Measurements from ENCODE around the gene FTMT.
"Not testable (repeated sequence)": the region's sequence is repeated elsewhere in the genome, so short reads cannot be mapped to it uniquely, and the experiment has no call there.

The FTMT gene

DNA sequence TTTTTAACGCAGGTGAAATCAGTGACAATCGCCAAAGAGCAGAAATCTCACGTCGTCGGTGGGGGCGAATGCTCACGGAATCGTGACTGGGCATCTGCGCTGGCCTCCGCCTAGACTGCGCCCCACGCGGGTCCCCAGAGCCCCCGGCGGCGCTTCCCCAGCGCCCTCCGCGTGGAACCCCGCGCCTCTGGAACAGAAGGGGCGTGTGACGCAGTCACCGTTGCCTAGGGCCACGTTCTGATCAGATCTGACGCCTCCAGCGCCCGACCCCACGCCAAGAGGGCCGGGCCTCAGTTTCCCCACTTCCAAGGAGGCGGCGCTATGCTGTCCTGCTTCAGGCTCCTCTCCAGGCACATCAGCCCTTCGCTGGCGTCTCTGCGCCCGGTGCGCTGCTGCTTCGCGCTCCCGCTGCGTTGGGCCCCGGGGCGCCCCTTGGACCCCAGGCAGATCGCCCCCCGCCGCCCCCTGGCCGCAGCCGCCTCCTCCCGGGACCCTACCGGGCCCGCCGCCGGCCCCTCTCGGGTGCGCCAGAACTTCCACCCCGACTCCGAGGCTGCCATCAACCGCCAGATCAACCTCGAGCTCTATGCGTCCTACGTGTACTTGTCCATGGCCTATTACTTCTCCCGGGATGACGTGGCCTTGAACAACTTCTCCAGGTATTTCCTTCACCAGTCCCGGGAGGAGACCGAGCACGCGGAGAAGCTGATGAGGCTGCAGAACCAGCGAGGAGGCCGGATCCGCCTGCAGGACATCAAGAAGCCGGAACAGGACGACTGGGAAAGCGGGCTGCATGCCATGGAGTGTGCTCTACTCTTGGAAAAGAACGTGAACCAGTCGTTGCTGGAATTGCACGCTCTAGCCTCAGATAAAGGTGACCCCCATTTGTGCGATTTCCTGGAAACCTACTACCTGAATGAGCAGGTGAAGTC, at the start of gene FTMT:
TSS of gene FTMT (plus strand) at position 240 of the 932 bp plus-strand sequence. CDS start at position 322, 82 bp downstream.
- Mint-ChIP-seq H3K4me3 (no peak within 1 kb of the TSS), H3K27me3 (ENCODE audit: low read depth) (no peaks in the 10 kb centered on the region), H3K27ac (no peak within 1 kb of the TSS), H3K4me1 (ENCODE audit: low read depth) (no peaks in the 10 kb centered on the region), H3K36me3 (ENCODE audit: low read depth) (no peaks in the 10 kb centered on the region), H3K9me3 (no peaks in the 10 kb centered on the region)

DNA sequence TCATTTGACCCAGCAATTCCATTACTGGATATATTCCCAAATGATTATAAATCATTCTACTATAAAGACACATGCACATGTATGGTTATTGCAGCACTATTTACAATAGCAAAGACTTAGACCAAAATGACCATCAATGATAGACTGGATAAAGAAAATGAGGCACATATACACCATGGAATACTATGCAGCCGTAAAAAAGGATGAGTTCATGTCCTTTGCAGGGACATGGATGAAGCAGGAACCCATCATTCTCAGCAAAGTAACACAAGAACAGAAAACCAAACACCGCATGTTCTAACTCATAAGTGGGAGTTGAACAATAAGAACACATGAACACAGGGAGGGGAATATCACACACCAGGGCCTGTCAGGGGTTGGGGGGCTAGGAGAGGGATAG, 46.4 kb upstream of the FTMT start:
- H3K36me3 Mint-ChIP-seq (ENCODE audit: low read depth); H3K27ac Mint-ChIP-seq; H3K27me3 Mint-ChIP-seq (ENCODE audit: low read depth); H3K9me3 Mint-ChIP-seq; H3K4me1 Mint-ChIP-seq (ENCODE audit: low read depth); H3K4me3 Mint-ChIP-seq: not testable (repeated sequence)

DNA sequence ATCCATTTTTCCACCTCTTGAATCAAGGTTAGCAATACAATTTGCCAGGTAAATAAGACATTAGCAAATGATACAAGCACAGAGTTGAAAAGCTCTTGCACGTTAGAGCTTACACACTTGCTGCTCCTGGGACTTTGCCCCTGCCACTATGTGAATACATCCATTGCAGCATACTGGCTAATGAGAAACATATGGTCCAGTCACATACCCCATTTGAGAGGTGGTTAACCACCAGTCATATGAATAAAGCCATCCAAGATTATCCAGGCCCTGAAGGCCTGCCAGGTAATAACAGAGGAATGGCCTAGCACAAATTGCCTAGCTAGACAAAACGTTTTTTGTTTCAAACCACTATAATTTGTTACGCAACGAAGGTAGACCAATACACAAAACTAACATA, 45.8 kb upstream of the FTMT start:
- no peak overlapping the region for H3K4me3 Mint-ChIP-seq
- no peak overlapping the region for H3K27ac Mint-ChIP-seq
- no peaks in the 10 kb centered on the region for H3K4me1 Mint-ChIP-seq (ENCODE audit: low read depth)
- no peaks in the 10 kb centered on the region for H3K27me3 Mint-ChIP-seq (ENCODE audit: low read depth)
- H3K9me3 Mint-ChIP-seq = no peaks in the 10 kb centered on the region
- H3K36me3 Mint-ChIP-seq (ENCODE audit: low read depth) = no peaks in the 10 kb centered on the region

DNA sequence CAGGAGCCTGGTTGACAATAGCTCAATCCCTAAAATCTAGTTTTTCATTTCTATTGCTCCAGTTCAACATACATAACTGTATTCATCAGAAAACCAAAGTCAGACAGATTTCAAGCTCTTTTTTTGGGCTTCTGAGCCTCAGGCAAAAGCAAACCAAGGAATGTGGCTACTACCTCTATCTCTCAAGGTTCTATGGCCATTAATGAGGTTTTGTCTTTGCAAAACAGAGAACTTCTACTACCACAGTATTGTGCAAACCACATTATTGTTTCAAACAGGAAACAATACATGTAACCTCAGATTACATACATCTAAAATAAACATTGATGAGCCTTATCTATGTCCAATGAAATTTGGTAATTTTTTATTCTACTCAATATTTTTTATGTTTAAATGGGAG, 35.5 kb upstream of the FTMT start:
- Mint-ChIP-seq H3K4me3 (no peak overlapping the region), H3K4me1 (ENCODE audit: low read depth) (no peaks in the 10 kb centered on the region)

DNA sequence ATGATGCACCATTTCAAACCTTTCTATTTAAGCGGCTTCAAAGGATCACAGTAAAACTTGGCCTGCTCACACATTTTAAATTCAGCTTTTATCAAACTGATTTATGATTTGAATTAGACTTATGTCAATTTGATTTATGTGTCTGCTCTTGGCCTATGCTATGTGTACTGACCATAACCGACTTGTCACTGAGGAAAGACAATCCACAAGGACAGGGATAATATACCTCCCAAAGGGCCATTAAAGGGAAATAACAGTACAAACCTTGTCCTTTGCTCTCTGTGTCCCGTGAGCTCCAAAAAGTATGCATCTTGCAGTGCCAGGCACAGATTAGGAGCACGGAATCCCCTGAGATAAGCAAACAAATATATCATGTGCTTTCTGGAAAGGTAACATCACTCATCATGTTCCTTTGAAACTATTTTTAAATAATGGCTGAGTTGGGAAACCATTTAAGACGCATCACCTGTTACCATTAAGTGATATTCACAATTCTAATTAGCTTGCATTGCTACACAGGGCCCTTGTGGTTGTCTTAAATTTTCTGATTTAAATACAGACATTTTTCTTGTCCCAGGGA, 31.9 kb upstream of the FTMT start:
- Mint-ChIP-seq H3K9me3 (no peaks in the 10 kb centered on the region), H3K27me3 (ENCODE audit: low read depth) (no peaks in the 10 kb centered on the region), H3K4me3 (no peak overlapping the region), H3K4me1 (ENCODE audit: low read depth) (no peaks in the 10 kb centered on the region), H3K27ac (no peak overlapping the region), H3K36me3 (ENCODE audit: low read depth) (no peaks in the 10 kb centered on the region)

More for the DNA sequence above, 35.5 kb upstream of the FTMT start:
- H3K9me3 Mint-ChIP-seq = peaks cover 4% of the 10 kb centered on the region
- no peaks in the 10 kb centered on the region for H3K36me3 Mint-ChIP-seq (ENCODE audit: low read depth)
- no peaks in the 10 kb centered on the region for H3K27me3 Mint-ChIP-seq (ENCODE audit: low read depth)
- no peak overlapping the region for H3K27ac Mint-ChIP-seq

DNA sequence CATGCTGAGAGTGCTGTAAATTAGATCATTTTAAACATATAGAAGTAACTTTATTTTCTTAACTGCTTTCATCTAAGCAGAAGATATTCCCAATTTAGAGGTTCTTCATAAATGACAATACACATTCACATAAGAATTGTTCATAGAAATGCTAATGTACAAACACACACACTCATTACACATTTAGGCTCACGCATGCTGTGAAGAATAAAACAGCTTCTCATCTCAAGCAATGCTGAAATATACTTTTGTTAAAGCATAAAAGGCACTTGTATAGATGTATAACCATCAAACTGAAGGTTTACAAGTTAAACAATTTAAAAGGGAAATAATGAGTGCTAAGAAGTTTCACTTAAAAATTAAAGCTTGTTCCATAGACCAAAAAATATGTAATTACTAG, 18.1 kb upstream of the FTMT start:
- H3K4me3 Mint-ChIP-seq = no peak overlapping the region
- peaks cover 5% of the 10 kb centered on the region for H3K9me3 Mint-ChIP-seq
- H3K4me1 Mint-ChIP-seq (ENCODE audit: low read depth) = no peaks in the 10 kb centered on the region
- no peaks in the 10 kb centered on the region for H3K27me3 Mint-ChIP-seq (ENCODE audit: low read depth)
- H3K27ac Mint-ChIP-seq = no peak overlapping the region
- H3K36me3 Mint-ChIP-seq (ENCODE audit: low read depth) = no peaks in the 10 kb centered on the region

DNA sequence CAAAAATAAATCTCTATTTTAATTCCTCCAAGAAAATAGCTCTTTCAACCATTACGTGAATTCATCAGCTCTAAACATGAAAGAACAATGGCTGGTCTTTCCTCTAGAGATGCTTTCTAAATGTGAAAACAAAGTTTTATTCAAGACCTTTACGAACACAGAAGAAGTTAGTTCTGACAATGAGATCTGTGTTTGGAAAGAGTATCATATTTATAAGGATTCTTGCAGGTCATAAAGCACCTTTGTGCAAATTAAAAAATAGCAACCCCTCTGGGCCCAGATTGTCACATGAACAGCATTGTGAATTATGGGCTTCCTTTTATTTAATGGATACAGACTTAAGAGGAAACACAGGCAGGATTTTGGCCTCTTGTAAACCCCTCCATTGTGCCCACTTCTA, 17.7 kb upstream of the FTMT start:
- peaks cover 5% of the 10 kb centered on the region for H3K9me3 Mint-ChIP-seq
- H3K36me3 Mint-ChIP-seq (ENCODE audit: low read depth) = no peaks in the 10 kb centered on the region
- H3K27ac Mint-ChIP-seq = no peak overlapping the region
- H3K27me3 Mint-ChIP-seq (ENCODE audit: low read depth) = no peaks in the 10 kb centered on the region
- no peaks in the 10 kb centered on the region for H3K4me1 Mint-ChIP-seq (ENCODE audit: low read depth)
- H3K4me3 Mint-ChIP-seq = no peak overlapping the region

DNA sequence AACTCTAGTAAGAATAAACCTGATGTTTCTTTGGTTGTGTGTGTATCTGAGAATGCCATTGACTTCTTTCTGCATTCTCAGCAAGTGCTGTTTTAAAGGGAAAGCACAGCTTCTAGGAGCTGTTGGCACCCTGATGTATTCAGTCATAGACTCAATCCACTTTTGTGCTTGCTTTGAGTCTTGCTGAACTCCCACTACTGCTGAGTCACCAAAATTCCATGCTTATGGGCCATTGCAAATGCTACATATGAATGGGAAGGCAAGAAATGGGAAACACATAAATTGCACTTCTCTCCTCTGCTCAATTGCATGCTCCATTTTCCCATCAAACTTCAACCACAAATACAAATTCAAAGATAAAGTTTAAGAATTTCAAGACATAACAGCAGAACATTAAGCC, 9.8 kb upstream of the FTMT start:
- Mint-ChIP-seq H3K27me3 (ENCODE audit: low read depth) (no peaks in the 10 kb centered on the region), H3K36me3 (ENCODE audit: low read depth) (no peaks in the 10 kb centered on the region), H3K4me3 (no peak overlapping the region), H3K4me1 (ENCODE audit: low read depth) (no peaks in the 10 kb centered on the region), H3K27ac (no peak overlapping the region), H3K9me3 (no peaks in the 10 kb centered on the region)

DNA sequence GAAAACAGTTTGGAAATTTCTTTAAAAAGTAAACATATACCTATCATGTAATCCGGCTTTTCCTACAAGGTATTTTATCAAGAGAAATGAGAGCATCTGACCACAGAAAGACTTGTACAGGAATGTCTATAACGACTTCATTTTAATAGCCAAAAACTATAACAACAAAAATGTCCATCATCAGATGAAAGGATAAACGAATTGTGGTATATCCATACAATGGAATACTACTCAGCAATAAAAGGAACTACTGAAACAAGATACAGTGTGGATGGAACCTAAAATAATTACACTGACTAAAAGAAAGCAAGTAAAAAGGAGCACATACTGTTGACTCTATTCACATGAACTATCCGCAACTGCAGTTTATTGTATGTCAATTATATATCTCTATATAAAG, 1.4 kb upstream of the FTMT start:
- H3K4me1 Mint-ChIP-seq (ENCODE audit: low read depth) = no peaks in the 10 kb centered on the region
- no peaks in the 10 kb centered on the region for H3K27me3 Mint-ChIP-seq (ENCODE audit: low read depth)
- no peak overlapping the region for H3K27ac Mint-ChIP-seq
- no peak overlapping the region for H3K4me3 Mint-ChIP-seq
- H3K9me3 Mint-ChIP-seq = no peaks in the 10 kb centered on the region
- H3K36me3 Mint-ChIP-seq (ENCODE audit: low read depth) = no peaks in the 10 kb centered on the region

DNA sequence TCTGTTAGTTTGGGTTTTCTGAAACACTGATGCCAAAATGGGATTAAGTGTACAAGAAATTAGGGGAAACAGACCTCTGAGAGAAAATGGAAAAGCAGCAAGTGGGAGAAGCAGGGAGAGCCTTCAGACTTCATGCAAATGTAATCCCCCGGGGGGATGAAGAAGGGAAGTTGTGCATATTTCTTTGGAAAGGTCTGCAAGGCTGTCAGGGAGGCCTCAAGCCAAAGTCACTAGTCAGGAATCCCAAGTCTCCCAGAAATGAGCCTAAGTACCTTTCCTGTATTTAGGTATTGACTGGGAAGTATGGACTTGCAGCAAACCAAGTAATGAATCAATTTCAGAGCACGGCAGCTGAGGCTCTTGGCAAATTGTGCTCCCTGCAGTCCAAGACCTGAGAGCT, 2.2 kb downstream of the FTMT start:
- no peaks in the 10 kb centered on the region for H3K27me3 Mint-ChIP-seq (ENCODE audit: low read depth)
- no peaks in the 10 kb centered on the region for H3K36me3 Mint-ChIP-seq (ENCODE audit: low read depth)
- H3K27ac Mint-ChIP-seq = no peak overlapping the region
- no peaks in the 10 kb centered on the region for H3K9me3 Mint-ChIP-seq
- H3K4me1 Mint-ChIP-seq (ENCODE audit: low read depth) = no peaks in the 10 kb centered on the region
- H3K4me3 Mint-ChIP-seq = no peak overlapping the region

DNA sequence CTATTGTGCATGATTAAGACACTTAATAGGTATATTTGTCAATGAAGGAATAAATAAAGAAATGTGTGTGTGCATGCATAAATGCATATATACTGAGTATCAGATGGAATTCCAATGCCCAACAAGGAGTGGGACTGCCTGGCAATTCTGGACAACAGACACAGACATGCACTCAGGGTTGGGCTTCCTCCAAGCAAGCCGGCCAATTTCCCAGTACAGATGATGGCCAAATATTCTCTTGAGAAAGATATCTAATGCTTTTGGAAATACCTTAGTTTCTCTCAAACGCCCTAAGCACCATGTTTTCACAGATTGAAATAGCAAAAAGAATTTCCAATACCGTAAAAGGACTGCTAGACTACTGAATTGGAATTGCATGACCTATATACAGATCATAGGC, 11.1 kb downstream of the FTMT start:
- Mint-ChIP-seq H3K4me1 (ENCODE audit: low read depth) (no peaks in the 10 kb centered on the region), H3K27ac (no peak overlapping the region), H3K9me3 (no peaks in the 10 kb centered on the region), H3K4me3 (no peak overlapping the region), H3K36me3 (ENCODE audit: low read depth) (no peaks in the 10 kb centered on the region), H3K27me3 (ENCODE audit: low read depth) (no peaks in the 10 kb centered on the region)

DNA sequence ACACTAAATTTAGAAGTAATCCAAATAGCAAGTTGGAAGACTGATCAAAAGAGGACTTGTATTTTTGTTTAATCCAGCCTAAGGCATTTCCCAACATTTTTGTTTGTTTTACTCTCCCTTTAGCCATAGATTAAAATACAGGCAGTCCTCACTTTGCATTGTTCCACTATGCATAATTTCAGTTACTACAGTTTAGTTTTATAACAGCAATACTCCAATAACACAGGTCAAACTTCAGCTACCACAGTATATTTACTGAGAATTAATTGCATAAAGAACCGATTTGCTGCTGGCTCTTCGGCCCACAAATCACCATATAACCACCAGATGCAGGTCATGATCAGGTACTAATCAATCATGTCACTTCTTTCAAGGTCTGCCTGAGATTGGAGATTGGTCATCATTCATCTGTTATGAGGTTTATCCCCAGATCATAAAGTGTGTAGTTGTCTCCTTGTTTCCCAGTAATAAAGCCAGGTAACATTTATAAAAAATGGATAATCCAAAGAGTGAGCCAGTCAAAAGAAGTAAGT, 12.1 kb downstream of the FTMT start:
- Mint-ChIP-seq H3K9me3 (no peaks in the 10 kb centered on the region), H3K36me3 (ENCODE audit: low read depth) (no peaks in the 10 kb centered on the region), H3K27ac (no peak overlapping the region), H3K27me3 (ENCODE audit: low read depth) (no peaks in the 10 kb centered on the region), H3K4me3 (no peak overlapping the region), H3K4me1 (ENCODE audit: low read depth) (no peaks in the 10 kb centered on the region)

DNA sequence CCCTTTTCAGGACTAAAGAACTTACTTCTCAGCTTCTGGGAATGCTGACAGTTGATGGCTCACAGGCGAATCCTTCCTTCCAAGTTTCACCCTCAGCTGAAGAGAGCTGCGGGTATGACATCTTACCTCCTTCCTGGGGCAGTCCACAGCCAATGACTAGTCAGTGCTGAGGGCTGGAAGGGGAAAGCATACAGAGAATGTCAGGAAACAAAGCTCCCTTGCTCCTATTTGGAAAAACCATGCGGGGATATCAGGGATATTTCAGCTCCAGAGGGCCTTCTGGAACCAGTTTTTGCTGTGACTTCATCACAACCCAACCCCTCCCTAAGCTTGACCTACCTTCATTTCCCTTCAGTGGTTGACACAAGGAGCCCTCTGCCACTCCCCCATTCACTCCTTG, 15.7 kb downstream of the FTMT start:
- Mint-ChIP-seq H3K4me1 (ENCODE audit: low read depth) (no peaks in the 10 kb centered on the region), H3K4me3 (no peak overlapping the region), H3K9me3 (no peaks in the 10 kb centered on the region), H3K36me3 (ENCODE audit: low read depth) (no peaks in the 10 kb centered on the region), H3K27me3 (ENCODE audit: low read depth) (no peaks in the 10 kb centered on the region), H3K27ac (no peak overlapping the region)

DNA sequence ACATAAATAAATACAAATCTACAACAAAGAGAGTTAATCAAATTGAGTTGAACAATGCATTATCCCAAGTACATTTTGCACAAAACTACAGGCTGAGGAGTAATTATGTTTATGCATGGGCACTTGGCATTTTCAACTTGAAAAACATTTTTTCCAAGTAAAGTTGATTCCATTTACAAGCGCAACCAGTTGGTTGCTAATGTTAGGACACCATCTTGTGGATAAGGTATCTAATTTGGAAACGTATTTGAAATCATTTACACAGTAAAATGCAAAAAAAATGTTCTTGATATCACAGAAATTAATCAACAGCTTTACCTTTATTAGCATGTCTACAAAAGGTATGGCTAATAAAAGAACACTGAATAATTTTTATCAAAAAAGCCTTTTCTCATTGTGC, 18.8 kb downstream of the FTMT start:
- Mint-ChIP-seq H3K27ac (no peak overlapping the region), H3K36me3 (ENCODE audit: low read depth) (no peaks in the 10 kb centered on the region), H3K4me3 (no peak overlapping the region), H3K27me3 (ENCODE audit: low read depth) (no peaks in the 10 kb centered on the region), H3K4me1 (ENCODE audit: low read depth) (no peaks in the 10 kb centered on the region), H3K9me3 (no peaks in the 10 kb centered on the region)

DNA sequence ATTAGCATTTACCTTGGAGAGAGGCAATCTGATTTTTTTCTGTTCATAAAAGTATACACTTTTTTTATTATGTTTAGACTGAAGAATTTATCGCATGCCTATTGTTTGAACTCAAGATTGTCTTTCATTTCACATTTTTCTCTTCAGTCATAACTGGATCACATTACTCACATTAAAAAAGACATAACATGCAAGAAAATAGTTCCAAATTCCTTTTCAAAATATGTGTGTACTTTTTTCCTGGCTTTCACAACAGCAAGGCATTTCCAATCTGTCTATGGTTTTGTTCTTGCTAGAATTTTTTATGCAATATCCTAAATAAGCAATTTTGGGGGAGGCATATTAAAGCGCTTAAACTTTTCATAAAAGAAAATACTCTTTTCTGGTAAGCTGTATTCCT, 21.2 kb downstream of the FTMT start:
- H3K9me3 Mint-ChIP-seq = no peaks in the 10 kb centered on the region
- no peak overlapping the region for H3K4me3 Mint-ChIP-seq
- no peaks in the 10 kb centered on the region for H3K27me3 Mint-ChIP-seq (ENCODE audit: low read depth)
- H3K27ac Mint-ChIP-seq = no peak overlapping the region
- H3K4me1 Mint-ChIP-seq (ENCODE audit: low read depth) = no peaks in the 10 kb centered on the region
- H3K36me3 Mint-ChIP-seq (ENCODE audit: low read depth) = no peaks in the 10 kb centered on the region

All from T-helper 1 cell treated with Interleukin-12 subunit alpha and Interleukin-12 subunit beta and Interleukin-4 antibody, amounts not matched to agents 30 μg/mL and 1 μg/mL, for 36 hours (primary cell).